ENCODE data around the gene TIMP3. TPM values are rescaled to one million over a fixed set of nuclear protein-coding genes. Genes with fewer than 3 reads are reported as not detected.

The TIMP3 gene
- total RNA-seq, 1 donor from 2014 or later: 37.3 TPM

- peaks cover 2% of the 10 kb centered on the region for H3K4me1 Mint-ChIP-seq (ENCODE audit: unreplicated experiment)
- H3K9me3 Mint-ChIP-seq (ENCODE audit: unreplicated experiment): no peaks in the 10 kb centered on the region
- H3K27ac Mint-ChIP-seq (ENCODE audit: unreplicated experiment): no peak overlapping the region
- DNase-seq (ENCODE audit: extremely low spot score, unreplicated experiment): no peak
- H3K27me3 Mint-ChIP-seq (ENCODE audit: unreplicated experiment): no peaks in the 10 kb centered on the region
- no peak overlapping the region for H3K4me3 Mint-ChIP-seq (ENCODE audit: unreplicated experiment)
- H3K36me3 Mint-ChIP-seq (ENCODE audit: unreplicated experiment): no peaks in the 10 kb centered on the region
- TF ChIP-seq CTCF (IDR thresholded peaks at IDR 0.05): no peak
Measured at GRCh38 chr22:32844251-32844650, 42.7 kb downstream of the TIMP3 start.

- no peak overlapping the region for H3K27ac Mint-ChIP-seq (ENCODE audit: unreplicated experiment)
- H3K9me3 Mint-ChIP-seq (ENCODE audit: unreplicated experiment): no peaks in the 10 kb centered on the region
- no peaks in the 10 kb centered on the region for H3K36me3 Mint-ChIP-seq (ENCODE audit: unreplicated experiment)
- H3K4me1 Mint-ChIP-seq (ENCODE audit: unreplicated experiment): peaks cover 2% of the 10 kb centered on the region
- no peak for DNase-seq (ENCODE audit: extremely low spot score, unreplicated experiment)
- no peak for TF ChIP-seq CTCF (IDR thresholded peaks at IDR 0.05)
- H3K4me3 Mint-ChIP-seq (ENCODE audit: unreplicated experiment): no peak overlapping the region
- no peaks in the 10 kb centered on the region for H3K27me3 Mint-ChIP-seq (ENCODE audit: unreplicated experiment)
Measured at GRCh38 chr22:32846780-32847491, 45.4 kb downstream of the TIMP3 start.

GRCh38 chr22:32848226-32848625 lies 46.7 kb downstream of the TIMP3 start:
- Mint-ChIP-seq H3K9me3 (ENCODE audit: unreplicated experiment) (no peaks in the 10 kb centered on the region), H3K36me3 (ENCODE audit: unreplicated experiment) (no peaks in the 10 kb centered on the region)
- no peak for TF ChIP-seq CTCF (IDR thresholded peaks at IDR 0.05)

GRCh38 chr22:32849501-32849900 lies 48.0 kb downstream of the TIMP3 start:
- H3K27me3 Mint-ChIP-seq (ENCODE audit: unreplicated experiment): no peaks in the 10 kb centered on the region
- TF ChIP-seq CTCF (IDR thresholded peaks at IDR 0.05): no peak
- no peak for DNase-seq (ENCODE audit: extremely low spot score, unreplicated experiment)
- H3K4me3 Mint-ChIP-seq (ENCODE audit: unreplicated experiment): no peak overlapping the region
- H3K9me3 Mint-ChIP-seq (ENCODE audit: unreplicated experiment): no peaks in the 10 kb centered on the region
- no peak overlapping the region for H3K27ac Mint-ChIP-seq (ENCODE audit: unreplicated experiment)
- H3K36me3 Mint-ChIP-seq (ENCODE audit: unreplicated experiment): no peaks in the 10 kb centered on the region
- peaks cover 9% of the 10 kb centered on the region for H3K4me1 Mint-ChIP-seq (ENCODE audit: unreplicated experiment)

More at GRCh38 chr22:32848226-32848625, 46.7 kb downstream of the TIMP3 start:
- Mint-ChIP-seq H3K4me3 (ENCODE audit: unreplicated experiment) (no peak overlapping the region), H3K27me3 (ENCODE audit: unreplicated experiment) (no peaks in the 10 kb centered on the region), H3K4me1 (ENCODE audit: unreplicated experiment) (peaks cover 9% of the 10 kb centered on the region), H3K27ac (ENCODE audit: unreplicated experiment) (no peak overlapping the region)
- no peak for DNase-seq (ENCODE audit: extremely low spot score, unreplicated experiment)

- no peak overlapping the region for H3K4me3 Mint-ChIP-seq (ENCODE audit: unreplicated experiment)
- no peaks in the 10 kb centered on the region for H3K36me3 Mint-ChIP-seq (ENCODE audit: unreplicated experiment)
- no peak for DNase-seq (ENCODE audit: extremely low spot score, unreplicated experiment)
- H3K4me1 Mint-ChIP-seq (ENCODE audit: unreplicated experiment): peaks cover 9% of the 10 kb centered on the region
- no peak overlapping the region for H3K27ac Mint-ChIP-seq (ENCODE audit: unreplicated experiment)
- no peaks in the 10 kb centered on the region for H3K27me3 Mint-ChIP-seq (ENCODE audit: unreplicated experiment)
- no peak for TF ChIP-seq CTCF (IDR thresholded peaks at IDR 0.05)
- H3K9me3 Mint-ChIP-seq (ENCODE audit: unreplicated experiment): no peaks in the 10 kb centered on the region
Measured at GRCh38 chr22:32850157-32850556, 48.7 kb downstream of the TIMP3 start.
